Stimulated activated CD4-positive, alpha-beta T cell treated with anti-CD3 and anti-CD28 coated beads, Interleukin-2, amount 100 ng/mL, for 24 hours (primary cell): ENCODE measurements around the gene TMEM225B.
"Not testable (repeated sequence)": the region's sequence is repeated elsewhere in the genome, so short reads cannot be mapped to it uniquely, and the experiment has no call there.

Experiments
- DNase-seq, 2 donors: peaks; one replicate each; pipeline ENCODE4 v3.0.0-alpha.2; 2020

The TMEM225B gene, protein sequence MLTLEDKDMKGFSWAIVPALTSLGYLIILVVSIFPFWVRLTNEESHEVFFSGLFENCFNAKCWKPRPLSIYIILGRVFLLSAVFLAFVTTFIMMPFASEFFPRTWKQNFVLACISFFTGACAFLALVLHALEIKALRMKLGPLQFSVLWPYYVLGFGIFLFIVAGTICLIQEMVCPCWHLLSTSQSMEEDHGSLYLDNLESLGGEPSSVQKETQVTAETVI

DNA sequence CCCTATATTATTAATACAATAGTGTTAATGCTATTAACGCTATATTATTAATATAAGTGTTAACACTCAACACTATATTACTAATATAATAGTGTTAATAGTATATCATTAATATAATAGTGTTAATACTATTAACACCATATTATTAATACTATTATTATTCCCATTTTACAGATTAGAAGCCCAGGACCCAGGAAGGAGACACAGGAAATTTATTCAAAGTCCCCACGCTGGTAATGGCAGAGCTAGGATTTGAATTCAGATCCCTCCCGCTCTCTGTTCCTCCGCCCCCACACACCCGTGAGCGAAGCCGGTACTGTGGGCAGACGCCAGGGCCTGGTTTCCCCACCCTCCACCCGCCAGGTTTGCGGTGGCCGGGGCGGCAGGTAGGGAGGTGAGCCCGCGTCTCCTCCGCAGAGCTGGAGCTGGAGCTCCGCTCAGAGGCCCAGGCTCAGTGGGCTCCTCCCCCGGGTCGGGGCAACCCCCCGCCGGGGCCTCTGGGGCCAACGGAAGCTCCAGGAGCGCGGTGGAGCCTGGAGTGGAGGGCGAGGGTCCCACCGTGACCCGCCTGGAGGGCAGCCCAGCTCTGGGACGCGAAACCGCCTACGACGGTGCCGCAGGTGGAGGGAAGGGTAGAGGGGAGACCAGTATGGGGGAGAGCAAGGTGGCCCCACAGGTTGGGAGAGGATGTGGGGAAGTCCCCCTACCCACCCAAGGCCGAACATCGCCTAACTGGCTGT, at the start of gene TMEM225B:
Gene TMEM225B, plus strand, starts transcription at position 506 of the 740 bp plus-strand sequence. CDS start 6,122 bp downstream, outside the sequence.
- peak in 1 of 2 donors; percentile 37 for DNase-seq

DNA sequence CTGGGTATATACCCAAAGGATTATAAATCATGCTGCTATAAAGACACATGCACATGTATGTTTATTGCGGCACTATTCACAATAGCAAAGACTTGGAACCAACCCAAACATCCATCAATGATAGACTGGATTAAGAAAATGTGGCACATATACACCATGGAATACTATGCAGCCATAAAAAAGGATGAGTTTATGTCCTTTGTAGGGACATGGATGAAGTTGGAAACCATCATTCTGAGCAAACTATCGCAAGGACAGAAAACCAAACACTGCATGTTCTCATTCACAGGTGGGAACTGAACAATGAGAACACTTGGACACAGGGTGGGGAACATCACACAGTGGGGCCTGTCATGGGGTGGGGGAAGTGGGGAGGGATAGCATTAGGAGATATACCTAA, 48.5 kb upstream of the TMEM225B start:
- not testable (repeated sequence) for DNase-seq

DNA sequence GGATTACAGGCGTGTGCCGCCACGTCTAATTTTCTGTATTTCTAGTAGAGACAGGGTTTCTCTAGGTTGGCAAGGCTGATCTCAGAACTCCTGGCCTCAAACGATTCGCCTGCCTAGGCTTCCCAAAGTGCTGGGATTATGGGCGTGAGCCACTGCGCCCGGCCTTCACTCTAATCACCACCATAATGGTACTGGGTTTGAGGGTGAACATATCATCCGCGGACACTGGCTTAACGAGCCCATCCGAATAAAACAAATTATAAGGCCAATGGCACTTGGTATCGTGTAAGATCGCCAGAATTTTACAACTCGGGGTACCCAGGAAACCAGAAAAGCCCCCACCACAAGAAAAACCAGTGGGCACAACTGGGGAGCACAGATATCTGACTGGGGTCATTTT, 46.7 kb upstream of the TMEM225B start:
- no peak for DNase-seq

DNA sequence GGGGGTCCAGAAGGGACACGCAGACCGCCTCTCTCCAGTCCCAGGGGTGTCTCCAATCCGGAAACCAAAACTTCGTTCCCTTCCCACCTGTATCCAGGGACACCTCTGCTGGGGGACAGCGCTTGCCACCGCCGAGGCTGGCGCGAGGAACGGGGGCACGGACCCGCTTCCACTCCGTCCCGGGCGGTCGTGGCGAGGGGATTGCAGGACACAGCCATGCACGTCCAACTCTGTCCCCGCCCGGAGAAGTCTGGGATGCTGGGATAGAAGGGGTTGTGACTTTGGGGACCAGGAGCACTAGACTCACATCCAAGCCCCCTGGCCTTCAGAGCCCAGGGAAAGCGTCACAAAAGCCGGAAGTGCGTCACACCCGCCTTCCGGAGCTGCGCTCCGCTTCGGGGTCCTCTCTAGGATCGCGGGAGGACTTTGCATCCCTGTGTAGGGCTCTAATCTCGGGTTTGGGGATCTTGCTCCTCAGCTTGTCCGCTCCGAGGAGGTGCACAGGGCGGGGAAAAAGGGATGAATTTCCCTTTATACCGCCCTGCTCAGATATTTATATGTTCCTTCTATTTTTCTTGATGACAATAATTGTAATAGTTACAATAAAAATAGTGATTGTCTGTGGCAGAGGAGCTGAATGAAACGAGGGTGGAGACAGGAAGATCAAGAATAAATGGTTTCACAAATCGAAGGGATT, 46.2 kb upstream of the TMEM225B start, which contains the start of gene FAM200A:
Gene FAM200A, minus strand, starts transcription at position 348 of the 697 bp plus-strand sequence. CDS start 3,707 bp downstream, outside the sequence.
- peak; percentile 85 for DNase-seq

DNA sequence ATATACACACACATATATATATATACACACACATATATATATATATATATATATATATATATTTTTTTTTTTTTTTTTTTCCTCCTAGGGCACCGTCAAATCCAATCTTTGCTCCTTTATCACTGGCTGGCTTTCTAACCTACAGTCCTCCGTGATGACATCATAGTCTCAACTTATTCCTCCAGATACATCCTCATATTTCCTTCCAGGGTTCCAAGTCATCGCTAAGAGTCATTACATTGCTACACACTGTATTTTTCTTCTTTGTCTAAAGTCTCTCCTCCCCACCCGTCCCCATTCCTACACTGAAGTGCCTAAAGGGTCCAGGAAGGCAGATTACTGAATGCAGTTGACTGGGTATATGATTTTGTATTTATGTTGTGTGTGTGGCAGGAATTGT, 45.0 kb upstream of the TMEM225B start:
- DNase-seq = no peak

DNA sequence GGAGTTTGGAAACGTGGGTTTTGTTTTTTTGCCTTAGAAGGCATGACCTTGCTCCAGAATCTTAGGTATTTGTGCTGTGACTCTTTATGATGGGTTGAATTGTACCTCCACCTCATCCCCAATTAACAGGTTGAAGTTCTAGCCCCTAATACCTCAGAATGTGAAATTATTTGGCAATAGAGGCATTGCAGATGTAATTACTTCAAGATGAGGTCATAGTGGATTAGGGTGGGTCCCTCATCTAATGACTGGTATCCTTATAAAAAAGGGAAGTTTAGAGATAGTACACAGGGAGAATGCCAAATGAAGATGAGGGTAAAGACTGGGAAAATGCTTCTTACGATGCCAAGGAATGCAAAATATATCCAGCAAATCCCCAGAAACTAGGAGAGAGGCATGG, 43.1 kb upstream of the TMEM225B start:
- no peak for DNase-seq

DNA sequence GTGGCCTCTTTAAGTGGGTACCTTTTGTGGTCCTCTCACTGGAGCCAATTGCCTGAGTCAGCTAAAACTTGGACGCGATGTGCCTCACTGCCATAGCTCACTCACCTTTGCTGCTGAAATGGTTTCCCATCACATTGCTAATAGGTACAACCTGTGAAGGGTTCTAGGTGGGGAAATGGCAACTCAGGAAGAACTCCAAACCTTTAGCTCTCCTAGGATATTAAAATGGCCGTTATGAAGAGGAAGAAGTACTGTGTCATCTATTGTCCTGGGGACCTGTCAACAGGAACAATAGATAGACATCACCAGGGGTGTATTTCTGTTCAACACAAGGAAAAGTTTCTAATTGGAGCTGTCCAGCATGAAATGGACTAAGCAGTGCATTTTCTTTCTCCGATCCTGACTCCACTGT, 40.9 kb upstream of the TMEM225B start:
- no peak for DNase-seq

DNA sequence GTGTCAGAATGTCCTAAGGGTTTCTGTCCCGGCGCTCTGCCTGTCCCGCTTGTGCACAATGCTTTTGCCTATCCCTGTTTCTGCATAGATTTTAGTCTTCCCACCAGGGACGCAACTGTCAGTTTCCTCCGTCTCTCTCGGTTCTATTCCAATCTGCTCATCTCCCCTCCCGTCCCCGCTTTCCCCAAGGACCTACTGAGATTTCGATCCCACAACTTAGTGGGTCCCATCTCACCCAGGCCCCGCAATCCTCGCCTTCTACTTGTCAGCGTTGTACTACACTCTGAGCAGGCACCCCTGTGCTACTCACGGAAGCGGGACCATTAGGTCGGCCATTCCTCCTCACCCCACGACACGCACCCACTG, 40.1 kb upstream of the TMEM225B start:
- no peak for DNase-seq

DNA sequence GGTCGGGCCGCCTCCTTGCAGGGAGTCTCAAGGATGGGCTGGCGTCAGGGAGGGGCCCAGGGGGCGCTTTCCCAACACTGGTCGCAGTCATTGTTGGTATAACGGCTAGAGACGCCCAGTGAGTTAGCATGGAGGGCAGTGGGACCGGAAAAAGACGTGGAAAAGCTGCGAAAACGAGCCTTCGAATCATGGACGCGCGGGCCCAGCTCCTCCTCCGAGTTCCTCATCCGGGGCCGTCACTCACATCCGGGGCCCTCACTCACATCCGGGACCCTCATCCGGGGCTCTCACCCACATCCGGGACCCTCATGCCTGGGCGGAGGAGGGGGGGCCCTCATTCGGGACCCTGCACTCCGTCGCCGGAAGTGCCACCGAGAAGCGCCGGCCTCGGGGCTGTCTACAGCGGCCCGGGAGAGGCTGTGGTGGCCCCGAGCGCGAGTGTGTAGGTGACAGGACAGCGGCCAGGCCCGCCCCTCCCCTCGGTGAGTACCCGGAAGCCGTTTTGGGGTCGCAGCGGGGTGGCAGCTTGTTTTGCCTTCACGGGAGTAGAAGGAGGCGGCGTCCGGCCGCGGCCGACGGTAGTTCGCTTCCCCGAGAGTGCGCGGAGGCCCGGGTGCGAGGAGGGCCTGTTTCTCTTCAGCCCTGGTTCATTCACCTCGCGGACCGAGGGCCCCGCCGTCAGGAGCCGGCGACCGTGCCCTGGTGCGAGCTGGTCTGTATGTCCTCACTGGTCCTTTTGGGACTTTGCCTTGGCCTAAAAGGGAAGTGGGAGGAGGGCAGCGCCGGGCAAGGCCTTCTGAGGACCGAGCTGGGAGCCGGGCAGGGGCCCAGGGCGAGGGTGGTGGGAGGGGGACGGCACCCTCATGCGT, 39.5 kb upstream of the TMEM225B start, which contains the start of gene ZNF655:
Gene ZNF655, plus strand, starts transcription at position 337 of the 869 bp plus-strand sequence. CDS start 1,918 bp downstream, outside the sequence.
- peak; percentile 83 to 89 for DNase-seq

DNA sequence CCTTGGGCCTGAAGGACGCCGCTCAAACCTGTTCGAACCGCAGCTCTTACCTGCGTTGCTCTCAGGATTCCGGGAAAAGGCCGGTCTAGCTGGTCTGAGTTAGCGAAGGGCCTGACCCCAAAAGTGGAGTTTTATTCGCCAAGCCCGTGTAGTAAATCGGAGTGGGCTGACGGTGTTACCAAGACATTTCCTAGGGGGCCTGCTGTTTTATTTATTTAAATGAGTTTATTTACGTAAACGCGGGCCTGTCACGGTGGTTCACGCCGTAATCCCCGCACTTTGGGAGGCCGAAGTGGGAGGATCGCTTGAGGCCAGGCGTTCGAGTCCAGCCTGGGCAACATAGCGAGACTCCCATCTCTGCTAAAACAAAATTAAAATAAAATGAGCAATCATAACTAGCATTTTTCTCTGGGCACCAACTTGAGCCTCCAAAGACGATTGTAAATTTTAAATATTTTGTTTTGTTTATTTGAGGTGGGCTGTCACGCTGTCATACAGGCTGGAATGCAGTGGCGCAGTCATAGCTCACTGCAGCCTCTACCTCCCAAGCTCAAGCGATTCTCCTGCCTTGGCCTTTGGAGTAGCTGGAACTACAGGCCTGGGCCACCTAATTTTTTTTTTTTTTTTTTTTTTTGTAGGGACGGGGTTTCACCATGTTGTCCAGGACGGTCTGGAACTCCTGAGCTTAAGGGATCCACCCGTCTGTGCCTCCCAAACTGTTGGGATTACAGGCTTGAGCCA, 38.7 kb upstream of the TMEM225B start:
- no peak for DNase-seq

DNA sequence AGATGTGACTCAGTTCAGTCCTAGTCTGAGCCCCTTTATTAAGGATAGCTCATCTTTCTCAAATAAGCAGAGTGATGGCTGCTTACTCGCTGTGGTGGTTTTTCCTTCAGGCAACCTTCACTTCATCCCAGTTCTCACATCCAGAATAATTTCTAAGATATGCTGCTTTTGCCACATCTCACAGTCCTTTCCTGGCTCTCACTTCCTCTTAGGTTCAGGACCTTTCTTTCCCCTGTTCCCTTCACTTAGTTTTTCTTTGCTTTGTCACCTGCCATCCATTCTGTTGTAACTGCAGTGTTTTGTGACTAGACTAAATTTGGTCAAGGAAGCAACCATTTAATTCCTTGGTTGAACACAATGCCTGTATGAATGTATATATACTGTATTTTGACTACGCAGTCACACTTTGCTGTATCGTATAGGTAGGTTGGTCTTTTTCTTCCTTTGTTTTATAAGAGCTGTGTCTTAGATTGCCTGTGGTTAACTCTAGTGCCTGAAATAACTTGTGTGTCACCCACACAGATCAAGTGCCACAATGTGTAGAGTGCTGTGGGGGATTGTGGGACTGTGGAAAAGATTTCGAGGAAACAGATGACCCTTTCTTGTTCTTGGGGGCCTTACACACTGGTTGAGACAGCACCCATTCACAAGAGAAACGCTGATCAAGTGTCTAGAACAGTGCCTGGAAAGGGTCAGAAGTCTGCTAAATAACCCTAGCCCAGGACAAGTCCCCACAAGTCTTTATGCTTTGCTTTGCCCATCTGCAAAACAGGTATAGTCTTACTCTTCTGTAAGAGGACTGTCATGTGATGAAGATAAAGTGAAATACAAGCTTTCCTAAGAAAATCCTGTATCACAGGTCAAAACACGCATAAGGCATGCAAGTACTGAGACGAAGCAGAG, 37.0 kb upstream of the TMEM225B start:
- no peak for DNase-seq

DNA sequence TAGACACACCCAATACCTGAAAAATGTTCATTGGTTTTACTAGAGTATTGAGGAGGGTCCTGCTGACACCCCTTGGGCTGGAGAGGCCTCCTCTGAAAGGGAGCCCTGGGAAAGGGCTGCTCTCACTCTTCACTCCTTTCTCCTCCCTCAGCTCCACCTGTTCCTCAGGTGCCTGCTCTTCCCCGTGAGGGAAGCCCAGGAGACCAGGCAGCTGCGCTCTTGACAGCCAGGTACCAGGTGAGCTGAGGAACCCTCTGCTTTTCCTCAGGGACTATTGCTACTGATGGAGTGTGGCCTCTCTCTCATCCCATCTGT, 36.4 kb upstream of the TMEM225B start:
- no peak for DNase-seq

DNA sequence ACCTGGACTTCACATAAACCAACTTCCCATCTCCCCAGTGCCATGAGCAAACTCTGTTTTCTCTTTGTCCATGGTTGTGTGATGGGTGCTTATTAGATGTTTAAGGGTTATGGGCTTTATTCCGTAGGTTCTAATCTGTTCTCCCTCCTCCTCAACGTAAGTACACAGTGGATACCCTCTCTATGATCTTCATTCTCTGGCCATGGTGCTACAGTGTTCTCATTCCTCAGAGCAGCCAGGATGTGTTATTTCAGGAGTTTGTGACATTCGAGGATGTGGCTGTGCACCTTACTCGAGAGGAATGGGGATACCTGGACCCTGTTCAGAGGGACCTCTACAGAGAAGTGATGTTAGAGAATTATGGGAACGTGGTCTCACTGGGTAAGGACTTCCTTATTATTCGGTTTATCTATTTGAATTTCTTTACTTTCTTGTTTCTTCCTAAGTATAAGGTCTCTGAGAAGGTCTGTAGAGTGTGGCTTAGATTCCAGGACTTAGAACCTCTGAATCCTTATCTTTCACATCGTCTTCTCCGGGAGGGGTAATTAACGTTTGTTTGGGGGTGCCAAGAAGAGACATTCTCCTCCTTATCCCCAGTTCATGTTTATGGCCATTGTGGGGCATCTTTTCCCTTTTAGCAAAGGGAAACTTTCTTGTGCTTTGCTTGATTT, 35.8 kb upstream of the TMEM225B start:
- DNase-seq = no peak

DNA sequence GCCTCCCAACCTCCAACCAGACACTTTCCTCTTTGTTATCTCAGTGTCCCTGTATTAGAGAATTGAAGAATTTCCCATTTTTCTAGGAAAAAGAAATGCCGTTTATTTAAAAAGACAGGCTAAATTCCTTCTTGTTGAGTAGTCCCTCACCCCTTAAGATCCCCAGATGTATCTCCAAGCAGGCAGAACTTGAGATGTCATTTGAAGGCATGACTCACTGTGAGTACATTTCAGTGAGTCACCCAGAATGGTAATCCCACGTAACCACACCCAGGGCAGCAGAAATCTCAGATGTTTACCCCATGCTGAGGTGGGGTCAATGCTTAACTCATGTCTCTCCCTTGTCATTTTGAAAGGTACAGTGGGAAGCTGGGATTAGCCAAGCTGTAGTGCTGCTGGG, 35.2 kb upstream of the TMEM225B start:
- DNase-seq = peak; percentile 37 to 56

DNA sequence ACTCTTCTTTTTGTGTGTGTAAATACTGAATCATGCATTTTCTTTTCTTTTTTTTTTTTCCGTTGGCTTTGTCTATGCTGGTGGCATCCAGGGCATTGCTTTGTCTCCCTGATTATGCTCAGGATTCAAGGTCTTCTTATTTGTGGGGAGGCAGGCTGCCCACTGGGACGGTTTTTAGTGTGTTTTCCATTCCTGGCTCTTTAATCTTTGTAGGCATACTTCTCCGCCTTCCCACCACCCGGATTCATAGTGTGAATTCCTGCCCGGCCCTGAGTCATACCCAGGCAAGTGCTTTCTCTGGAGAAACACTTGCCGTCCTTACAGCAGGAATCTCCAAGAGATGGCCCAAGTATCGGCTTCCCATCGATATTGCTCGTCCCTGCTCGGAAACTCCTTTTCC, 34.4 kb upstream of the TMEM225B start:
- no peak for DNase-seq

DNA sequence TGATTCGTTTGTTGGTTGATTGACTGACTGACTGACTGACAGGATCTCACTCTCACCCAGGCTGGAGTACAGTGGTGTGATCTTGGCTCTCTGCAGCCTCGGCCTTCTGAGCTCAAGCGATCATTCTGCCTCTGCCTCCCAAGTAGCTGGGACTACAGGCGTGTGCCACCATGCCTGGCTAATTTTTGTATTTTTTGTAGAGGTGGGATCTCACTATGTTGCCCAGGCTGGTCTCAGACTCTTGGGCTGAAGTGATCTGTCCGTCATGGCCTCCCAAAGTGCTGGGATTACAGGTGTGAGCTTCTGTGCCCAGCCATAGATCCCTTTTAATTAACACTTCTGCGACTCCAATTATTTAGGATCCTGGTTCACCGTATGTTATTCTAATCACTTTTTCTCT, 29.3 kb upstream of the TMEM225B start:
- not testable (repeated sequence) for DNase-seq

DNA sequence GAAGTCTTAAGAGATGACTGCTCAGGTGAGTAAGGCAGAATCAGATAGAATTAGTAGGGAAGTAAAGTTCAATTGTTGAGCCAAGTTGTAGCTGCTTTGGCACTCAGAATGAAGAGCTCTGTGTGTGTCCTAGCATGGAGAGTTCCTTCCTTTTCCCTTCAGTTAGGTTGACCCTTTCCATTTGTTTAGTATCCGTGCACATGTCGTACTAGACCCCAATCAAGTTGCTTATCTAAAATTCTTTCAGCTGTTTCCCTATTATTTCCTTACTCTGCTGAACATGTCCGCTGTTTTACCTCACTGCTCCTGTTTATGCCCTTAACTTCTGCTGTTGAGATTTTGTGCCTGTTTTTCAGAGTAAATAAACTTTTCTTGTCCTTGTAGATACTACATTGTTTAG, 26.3 kb upstream of the TMEM225B start:
- no peak for DNase-seq

DNA sequence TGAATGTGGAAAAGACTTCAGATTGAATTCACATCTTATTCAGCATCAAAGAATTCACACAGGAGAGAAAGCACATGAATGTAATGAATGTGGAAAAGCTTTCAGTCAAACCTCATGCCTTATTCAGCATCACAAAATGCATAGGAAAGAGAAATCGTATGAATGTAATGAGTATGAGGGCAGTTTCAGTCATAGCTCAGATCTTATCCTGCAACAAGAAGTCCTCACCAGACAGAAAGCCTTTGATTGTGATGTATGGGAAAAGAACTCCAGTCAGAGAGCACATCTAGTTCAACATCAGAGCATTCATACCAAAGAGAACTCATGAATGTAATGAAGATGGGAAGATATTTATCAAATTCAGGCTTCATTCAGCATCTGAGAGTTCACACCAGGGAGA, 24.8 kb upstream of the TMEM225B start:
- DNase-seq = no peak

DNA sequence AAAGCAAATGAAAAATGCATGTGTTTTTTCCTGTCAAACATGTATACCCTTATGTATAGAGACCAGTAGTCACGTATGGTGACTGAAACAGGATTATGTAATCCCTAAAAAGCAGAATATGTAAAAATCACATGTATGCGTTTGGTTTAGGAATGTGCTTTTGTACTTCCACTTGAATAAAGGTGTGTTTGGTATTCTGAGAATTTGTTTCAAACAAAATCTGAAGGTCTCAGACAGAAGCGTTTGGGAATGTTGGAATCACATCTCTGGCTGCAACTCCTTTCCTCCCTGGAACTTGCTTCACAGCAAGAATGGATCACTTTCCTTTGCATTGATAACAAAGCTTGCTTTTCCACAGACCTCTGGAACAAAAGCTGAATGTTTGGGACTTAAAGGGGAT, 21.8 kb upstream of the TMEM225B start:
- no peak for DNase-seq

DNA sequence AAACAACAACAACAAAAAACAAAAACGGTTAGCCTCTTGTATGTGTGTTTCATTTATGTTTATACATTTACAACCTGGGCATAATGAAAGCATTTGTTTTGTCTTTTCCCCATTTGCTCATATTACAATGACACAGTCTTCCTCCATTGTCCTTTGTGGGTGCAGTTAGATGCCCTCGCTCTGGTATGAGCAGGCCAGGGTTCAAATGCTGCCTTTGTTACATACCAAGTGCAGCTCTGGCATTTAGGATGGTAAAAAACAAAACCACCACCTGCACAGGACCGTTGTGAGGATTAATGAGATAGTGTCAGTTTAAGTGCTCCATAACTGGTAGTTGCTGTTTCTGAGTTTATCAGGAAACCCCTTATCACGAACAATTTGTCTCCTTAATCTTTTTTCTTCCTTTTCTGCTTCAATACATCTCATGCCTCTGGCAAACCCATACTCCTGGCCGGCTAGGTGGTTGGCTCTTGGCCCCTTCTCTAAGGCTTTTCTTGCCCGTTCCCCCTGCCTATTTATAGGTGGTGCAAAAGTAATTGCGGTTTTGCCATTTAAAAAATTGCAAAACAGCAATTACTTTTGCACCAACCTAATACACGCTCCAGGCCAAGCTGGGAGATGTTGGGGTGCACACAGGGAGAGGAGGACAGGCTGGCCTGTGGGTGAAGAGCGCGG, 18.6 kb upstream of the TMEM225B start:
- DNase-seq = no peak
